ENCODE data around the gene RACK1.

RACK1 gene

GRCh38 chr5:181259283-181259682 is 15.6 kb upstream of the RACK1 start:
- no peak for DNase-seq

DNA sequence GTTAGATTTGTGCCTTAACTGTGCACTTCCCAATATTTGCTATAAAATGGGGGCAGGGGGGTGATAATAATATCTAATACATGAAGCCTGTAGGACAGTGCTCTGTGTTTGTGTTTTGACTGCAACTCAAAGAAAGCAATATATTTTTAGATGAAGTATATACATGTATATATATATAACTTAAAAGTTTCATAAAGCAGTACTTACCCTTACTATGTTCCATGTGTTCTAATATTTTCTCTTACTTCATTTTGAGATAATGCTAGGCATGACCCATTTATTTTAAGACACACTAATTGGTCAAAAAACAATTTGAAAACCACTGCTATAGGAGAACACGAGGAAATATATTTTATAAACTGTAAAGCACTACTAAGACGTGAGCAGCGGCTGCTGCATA is 14.9 kb upstream of the RACK1 start:
- DNase-seq = no peak

GRCh38 chr5:181255836-181256578 is 12.3 kb upstream of the RACK1 start:
- no peak for DNase-seq

DNA sequence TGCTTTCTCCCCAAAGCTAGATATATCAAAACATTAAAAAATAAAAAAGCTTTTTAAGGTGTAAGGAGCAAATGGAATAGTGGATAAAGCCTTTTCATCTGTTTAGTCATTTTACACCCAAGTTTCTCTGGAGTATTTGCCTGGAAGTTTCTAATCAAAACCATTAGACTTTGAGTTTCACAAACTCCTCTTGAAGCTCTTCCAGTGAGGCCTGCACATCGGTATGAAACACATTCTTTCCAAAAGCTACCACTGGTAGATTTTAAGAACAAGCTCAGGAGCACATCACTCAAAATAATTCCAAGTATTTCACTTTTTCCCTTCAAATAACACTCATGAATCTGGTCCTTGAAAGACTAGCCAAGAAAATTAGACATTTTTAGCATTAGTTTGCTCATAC is 11.6 kb upstream of the RACK1 start:
- DNase-seq = no peak

GRCh38 chr5:181248277-181248676 is 4.6 kb upstream of the RACK1 start:
- DNase-seq = no peak

DNA sequence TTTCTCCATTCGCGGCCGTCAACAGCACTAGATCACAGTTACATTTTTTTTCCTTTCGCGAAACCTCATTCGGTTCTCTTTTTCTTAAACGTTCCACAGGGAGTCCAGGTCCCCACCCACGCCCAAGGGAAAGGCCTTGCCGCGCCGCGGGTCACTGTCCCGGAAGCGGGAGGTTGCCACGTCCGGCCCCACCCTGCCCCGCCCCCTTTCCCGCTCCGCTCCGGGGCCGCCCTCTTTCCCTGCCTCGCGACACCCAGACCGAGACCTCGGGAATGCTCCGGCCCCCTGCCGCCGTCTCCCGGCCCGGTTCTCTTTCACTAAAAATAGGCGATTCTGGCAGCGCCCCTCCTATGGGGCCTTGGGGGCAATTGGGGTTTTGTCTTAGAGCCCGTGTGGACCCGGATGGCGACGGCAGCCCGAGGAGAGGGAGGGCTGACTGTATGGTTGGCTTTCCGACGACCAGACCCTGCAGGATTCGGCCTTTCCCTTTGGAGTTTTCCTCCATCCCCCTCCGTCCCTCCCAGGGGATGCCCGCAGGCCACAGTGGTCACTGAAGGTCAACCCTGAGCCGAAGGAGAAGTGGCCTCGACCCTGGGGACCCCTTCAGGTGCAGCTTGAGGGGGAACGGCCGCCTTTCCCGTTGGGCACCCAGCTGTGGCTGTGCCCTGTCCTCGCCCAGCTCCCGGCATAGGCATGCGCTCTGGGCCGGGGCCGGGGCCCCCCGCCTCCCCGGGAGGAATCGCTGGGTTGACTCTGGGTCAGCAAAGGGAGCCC is 2.8 kb upstream of the RACK1 start:
- DNase-seq = no peak

DNA sequence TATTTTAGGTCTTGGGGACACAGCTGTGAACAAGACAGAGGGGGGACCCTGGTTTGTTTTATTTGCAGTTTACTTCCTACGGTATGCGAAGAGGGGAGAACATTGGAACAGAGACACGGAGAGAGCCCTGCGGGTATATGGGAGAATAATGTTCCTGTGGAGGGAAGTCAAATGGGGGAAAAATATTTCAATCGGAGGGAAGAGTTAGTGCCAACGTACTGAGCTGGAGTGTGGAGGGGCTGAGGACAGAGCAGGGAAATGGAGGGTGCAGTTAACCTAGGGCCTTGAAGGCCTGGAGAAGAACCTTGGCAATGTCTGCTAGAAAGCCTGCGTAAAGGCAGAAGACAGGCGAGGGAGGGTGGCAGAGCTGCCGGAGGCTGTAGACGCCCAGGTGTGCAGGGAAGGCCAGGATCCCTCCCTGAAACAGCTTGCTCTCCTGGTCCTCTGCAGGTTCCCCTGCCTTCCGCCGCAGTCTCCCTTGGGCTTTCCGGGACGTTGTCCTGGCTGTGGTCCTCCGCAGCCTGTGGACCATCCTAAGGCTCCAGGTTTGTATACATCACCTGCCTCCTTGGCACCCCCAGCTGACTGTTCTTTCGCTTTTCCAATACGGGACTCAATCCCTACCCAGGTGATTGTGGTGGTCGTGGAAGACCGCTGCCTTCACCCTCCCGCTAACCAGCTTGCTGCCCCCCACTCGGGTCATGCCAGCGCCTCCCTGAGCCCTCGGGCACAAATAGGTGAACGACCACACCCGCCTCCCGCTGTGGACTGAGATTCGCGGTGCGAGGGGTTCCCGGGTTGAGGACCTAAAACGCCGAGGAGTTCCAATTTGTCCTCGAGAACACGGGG is 1.9 kb upstream of the RACK1 start:
- DNase-seq = no peak

DNA sequence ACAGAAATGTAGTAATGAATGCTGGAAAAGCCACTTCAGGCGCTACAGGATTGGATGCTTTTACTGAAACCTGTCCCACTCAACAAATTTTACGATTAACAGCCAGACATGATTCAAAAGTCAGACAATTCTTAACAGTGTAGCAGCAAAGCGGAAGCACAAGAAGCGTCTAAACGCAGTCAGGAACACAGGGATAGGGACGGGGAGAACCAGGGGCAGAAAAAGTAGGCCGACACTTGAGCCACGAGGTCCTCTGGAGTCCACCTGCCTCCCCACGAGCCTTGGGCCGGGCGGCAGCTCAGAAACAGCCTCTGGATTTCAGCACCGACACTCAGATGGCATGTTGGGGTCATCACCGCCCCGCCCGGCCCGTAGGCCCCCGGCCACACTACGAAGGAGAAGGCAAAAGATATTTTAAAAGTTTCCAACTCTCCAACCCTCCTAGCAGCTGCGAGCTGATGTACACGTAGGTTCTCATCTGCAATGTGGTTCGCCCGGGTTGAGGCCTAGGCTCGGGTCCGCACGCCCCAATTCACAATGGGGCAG is 615 bp downstream of the RACK1 start:
- no peak for DNase-seq

DNA sequence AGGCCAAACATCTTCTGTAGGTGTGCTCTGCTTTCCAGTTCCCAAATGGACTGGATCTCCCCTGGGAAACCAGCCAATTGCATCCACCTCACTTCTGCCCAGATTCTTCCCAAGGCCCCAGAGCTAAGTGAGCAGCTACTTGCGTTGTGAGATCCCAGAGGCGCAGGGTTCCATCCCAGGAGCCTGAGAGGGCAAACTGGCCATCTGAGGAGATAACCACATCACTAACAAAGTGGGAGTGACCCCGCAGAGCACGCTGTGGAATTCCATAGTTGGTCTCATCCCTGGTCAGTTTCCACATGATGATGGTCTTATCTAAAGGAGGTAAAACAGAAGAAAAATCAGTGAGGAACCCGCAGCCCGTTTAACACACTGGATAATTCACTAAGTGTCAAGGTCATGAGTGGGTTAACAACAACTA is 1.7 kb downstream of the RACK1 start:
- no peak for DNase-seq

- no peak for DNase-seq
These were observed 2.2 kb downstream of the RACK1 start for GRCh38 chr5:181241393-181241975.

GRCh38 chr5:181239062-181239663 is 4.5 kb downstream of the RACK1 start:
- no peak for DNase-seq

DNA sequence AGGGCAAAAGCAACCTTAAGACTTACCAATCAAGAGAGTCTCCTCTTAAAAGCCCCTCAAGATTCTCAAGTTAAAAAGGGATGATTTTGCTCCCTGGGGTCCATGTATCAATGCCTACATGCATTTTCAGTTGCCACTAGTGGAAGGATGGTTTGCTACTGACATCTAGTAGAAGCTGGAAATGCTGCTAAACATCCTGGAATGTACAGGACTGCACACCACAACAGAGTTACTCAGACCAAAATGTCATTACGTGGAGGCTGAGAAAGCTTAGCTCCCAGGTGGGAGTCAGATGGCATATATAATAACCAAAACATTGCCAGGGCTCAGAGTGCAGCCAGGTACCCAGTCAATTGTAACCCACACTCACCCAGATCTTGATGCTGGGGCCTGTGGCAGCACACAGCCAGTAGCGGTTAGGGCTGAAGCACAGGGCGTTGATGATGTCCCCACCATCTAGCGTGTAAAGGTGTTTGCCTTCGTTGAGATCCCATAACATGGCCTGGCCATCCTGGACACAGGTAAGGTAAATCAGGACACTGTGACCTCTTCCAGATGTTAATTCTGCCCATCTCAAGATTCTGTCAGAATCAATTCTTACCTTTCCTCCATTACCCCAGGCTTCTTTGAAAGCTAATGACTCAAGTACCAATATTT is 5.8 kb downstream of the RACK1 start:
- DNase-seq = no peak

- no peak for DNase-seq
These were observed 6.6 kb downstream of the RACK1 start for GRCh38 chr5:181236954-181237641.

DNA sequence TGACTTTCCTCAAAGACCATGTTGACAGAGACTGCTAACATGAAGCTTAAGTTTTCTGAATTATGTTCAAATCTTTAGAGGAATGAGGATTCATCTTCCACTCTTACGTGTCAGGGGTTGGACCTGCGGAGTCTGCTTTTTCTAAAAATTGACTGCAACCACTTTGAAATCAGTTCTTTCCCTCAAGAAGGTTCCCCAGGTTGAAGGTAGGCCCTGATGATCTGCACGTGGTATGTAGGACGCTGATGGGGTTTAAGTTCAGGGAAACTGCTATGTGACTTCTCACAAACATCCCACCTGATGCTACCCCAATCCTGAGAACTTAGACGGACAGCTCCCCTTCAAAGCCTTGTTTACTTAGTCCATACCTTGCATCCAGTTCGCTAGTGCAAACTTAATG is 7.2 kb downstream of the RACK1 start:
- no peak for DNase-seq

DNA sequence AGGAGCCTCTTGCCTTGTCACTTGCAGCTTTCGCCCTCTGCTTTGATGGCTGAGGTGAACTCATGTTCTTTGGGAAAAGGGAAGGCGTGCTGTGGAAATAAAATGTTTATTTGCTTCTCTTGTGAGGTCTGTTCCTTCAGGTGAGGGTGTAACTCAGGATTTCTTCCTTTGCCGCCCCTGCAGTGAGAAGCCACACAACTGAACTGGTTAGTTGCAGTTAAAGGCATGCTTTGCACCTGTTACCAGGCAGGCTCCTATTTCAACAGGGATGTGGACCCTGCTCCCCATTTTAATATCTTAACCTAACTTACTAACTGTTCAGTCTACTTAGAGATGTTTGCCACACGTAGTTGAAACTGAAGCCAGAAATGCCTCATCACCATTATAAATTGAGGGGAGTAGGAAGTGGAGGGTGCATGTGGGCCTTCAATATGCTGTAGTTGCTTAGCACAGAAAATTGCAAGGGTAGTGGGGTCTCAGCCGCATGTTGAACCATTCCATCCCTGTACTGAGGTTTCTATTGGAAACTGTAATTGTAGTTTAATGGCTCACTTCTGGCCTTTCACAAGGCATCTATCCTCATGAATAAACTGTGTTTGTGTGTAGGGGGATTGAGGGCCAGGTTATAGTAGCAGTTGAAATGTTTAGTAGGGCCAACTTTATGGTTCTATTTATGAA is 7.9 kb downstream of the RACK1 start:
- DNase-seq = no peak

DNA sequence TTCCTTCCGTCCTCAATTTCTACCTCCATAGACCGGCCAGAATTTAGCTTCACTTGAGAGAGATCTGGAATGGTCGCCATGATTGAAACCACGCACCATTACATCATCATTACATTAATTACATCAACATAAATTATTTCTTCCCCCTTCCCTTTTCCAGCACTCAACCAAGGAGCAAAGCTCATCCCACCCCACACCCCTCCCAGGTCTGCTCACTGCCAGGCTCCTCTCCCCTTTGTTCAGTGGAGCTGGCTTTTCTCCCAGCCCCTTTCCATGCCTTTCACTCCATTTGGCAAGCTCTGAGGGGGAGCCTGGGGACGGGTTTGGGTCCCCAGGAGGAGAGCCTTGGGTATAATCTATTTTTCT is 8.4 kb downstream of the RACK1 start:
- no peak for DNase-seq

DNA sequence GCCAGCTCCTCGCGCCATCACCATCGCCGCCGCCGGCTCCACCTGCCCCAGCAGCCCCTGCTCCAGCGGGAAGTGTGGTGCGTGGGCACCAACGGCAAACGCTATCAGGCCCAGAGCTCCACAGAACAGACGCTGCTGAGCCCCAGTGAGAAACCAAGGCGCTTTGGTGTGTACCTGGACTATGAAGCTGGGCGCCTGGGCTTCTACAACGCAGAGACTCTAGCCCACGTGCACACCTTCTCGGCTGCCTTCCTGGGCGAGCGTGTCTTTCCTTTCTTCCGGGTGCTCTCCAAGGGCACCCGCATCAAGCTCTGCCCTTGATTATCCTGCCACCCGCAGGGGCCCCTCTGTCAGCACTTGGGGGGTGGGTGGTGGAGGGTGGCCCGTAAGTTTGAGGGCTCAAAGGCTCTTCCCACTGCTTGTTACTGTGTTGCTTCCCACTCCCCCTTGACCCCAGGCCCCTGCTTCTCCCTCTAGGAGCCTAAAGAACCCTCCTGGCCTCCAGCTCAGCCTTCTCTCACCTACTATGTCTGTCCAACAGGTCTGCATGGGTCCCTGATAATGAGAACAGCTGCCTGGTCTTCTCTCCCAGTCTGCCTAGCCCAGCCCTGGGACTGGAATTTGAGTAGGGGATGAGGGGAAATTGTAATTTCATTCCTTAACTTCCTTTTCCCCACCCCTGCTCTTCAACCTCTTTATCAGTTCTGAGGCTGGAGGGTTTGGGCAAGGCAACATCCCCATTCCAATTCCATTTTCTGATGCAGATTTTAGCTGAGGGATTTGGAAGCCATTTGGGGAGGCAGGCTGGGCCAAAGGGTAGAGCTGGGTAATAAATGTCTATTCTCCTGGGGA is 9.0 kb downstream of the RACK1 start:
- no peak for DNase-seq

- no peak for DNase-seq
These were observed 9.8 kb downstream of the RACK1 start for GRCh38 chr5:181233801-181234454.

Data from Kasumi-1 (cell line).